HFF-Myc (cell line): ENCODE data around the gene SERINC5.

ENCODE experiments used
- DNase-seq: peaks from one replicate; pipeline ENCODE4 v3.0.0-alpha.2; 2011; ENCODE audit warnings: low read depth; ENCODE audit errors: extremely low read depth
- H3K4me3 ChIP-seq: replicated peaks from 2 replicates; pipeline ENCODE4 v1.5.1; 2011; ENCODE audit warnings: low read depth, mild to moderate bottlenecking, control low read depth, low read length
- TF ChIP-seq, protein P1 (sequence below): IDR thresholded peaks from 2 replicates; pipeline ENCODE4 v1.5.1; 2012; ENCODE audit warnings: mild to moderate bottlenecking, low read depth, low read length, control low read depth; ENCODE audit errors: missing control alignments

Gene SERINC5

GRCh38 chr5:80255431-80255810 lies 427 bp downstream of the SERINC5 start:
- peak overlapping the region; percentile 65 for H3K4me3 ChIP-seq
- TF ChIP-seq, protein P1, sequence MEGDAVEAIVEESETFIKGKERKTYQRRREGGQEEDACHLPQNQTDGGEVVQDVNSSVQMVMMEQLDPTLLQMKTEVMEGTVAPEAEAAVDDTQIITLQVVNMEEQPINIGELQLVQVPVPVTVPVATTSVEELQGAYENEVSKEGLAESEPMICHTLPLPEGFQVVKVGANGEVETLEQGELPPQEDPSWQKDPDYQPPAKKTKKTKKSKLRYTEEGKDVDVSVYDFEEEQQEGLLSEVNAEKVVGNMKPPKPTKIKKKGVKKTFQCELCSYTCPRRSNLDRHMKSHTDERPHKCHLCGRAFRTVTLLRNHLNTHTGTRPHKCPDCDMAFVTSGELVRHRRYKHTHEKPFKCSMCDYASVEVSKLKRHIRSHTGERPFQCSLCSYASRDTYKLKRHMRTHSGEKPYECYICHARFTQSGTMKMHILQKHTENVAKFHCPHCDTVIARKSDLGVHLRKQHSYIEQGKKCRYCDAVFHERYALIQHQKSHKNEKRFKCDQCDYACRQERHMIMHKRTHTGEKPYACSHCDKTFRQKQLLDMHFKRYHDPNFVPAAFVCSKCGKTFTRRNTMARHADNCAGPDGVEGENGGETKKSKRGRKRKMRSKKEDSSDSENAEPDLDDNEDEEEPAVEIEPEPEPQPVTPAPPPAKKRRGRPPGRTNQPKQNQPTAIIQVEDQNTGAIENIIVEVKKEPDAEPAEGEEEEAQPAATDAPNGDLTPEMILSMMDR, result no peak
- no peak for DNase-seq

DNA sequence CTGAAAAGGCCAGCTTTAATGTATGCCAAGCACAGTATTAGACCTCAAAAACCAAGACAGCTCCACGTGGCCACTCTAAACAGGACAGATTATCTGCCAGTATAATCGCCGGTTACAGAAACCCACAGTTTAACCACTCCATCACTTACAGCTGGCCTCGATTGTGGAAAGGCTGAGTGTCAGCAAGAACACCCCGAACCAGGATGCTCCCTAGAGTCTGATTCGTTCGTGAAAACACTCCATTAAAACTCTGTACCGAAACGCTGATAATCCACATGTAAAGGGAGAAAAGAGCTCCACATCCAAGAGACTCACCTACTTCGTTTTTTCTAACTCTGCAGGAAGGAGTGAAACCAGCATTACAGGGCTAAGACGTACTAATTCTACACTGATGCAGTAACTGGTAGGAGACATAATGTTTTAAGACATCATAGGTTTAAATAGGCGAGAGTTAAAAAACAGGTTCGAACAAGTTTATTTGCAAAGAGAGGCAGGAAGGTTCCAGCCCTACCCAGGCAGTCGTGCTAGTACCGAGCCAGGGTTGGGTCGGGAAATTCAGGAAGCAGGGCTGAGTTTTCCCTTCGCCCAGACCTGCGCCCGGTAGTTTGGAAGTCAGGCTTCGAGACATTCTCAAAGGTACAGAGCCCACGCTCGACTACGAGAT lies 949 bp downstream of the SERINC5 start:
- no peak for DNase-seq
- peak overlapping the region; percentile 65 for H3K4me3 ChIP-seq
- TF ChIP-seq, protein P1, result no peak

GRCh38 chr5:80251636-80252035 lies 4.2 kb downstream of the SERINC5 start:
- no peak overlapping the region for H3K4me3 ChIP-seq
- TF ChIP-seq, protein P1, result no peak
- DNase-seq, result no peak

GRCh38 chr5:80250801-80251200 lies 5.0 kb downstream of the SERINC5 start:
- H3K4me3 ChIP-seq, result no peak overlapping the region
- TF ChIP-seq, protein P1, result no peak
- no peak for DNase-seq

DNA sequence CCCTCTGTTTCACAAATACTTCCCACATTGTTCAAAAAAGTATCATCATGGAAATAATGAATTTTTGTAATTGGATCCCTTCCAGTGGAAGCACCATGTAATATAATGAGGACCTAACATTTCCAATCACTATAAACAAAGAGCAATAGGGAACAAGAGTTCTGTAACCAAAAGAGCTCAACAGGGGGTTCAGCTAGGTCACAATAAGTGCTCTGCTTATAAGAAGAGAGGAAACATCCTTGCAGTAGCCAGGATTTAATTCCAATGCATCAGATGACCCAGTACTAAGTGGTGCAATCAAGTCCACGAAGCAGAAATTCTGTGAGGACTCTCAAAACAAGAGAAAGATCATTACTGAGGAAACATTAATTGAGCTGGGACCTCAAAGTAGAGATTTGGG lies 5.9 kb downstream of the SERINC5 start:
- TF ChIP-seq, protein P1, result no peak
- no peak for DNase-seq
- H3K4me3 ChIP-seq, result no peak overlapping the region

GRCh38 chr5:80248378-80248777 lies 7.5 kb downstream of the SERINC5 start:
- TF ChIP-seq, protein P1, result no peak
- DNase-seq, result no peak
- H3K4me3 ChIP-seq, result no peak overlapping the region
